ENCODE results near the gene TM4SF18.

TM4SF18 gene

GRCh38 chr3:149305376-149305775, 28.1 kb downstream of the TM4SF18 start:
- Mint-ChIP-seq H3K9me3 (no peaks in the 10 kb centered on the region), H3K4me3 (no peak overlapping the region), H3K27me3 (peaks cover 1% of the 10 kb centered on the region), H3K36me3 (ENCODE audit: low read depth) (no peaks in the 10 kb centered on the region), H3K27ac (no peak overlapping the region), H3K4me1 (ENCODE audit: low read depth) (peaks cover 3% of the 10 kb centered on the region)
- intact Hi-C loops (cut with micrococcal nuclease): no loop called here

- intact Hi-C loops (cut with micrococcal nuclease): no loop called here
- H3K4me1 Mint-ChIP-seq (ENCODE audit: low read depth): peaks cover 25% of the 10 kb centered on the region
Observed at GRCh38 chr3:149299938-149300801, 33.3 kb downstream of the TM4SF18 start.

GRCh38 chr3:149296972-149297371, 36.5 kb downstream of the TM4SF18 start:
- Mint-ChIP-seq H3K27me3 (no peaks in the 10 kb centered on the region), H3K36me3 (ENCODE audit: low read depth) (no peaks in the 10 kb centered on the region), H3K27ac (no peak overlapping the region), H3K9me3 (peaks cover 6% of the 10 kb centered on the region), H3K4me3 (no peak overlapping the region), H3K4me1 (ENCODE audit: low read depth) (peaks cover 30% of the 10 kb centered on the region)
- intact Hi-C loops (cut with micrococcal nuclease): no loop called here

More at GRCh38 chr3:149299938-149300801, 33.3 kb downstream of the TM4SF18 start:
- Mint-ChIP-seq H3K27me3 (peaks cover 1% of the 10 kb centered on the region), H3K4me3 (no peak overlapping the region), H3K27ac (no peak overlapping the region), H3K36me3 (ENCODE audit: low read depth) (no peaks in the 10 kb centered on the region), H3K9me3 (no peaks in the 10 kb centered on the region)

GRCh38 chr3:149292666-149293065, 40.8 kb downstream of the TM4SF18 start:
- Mint-ChIP-seq H3K27me3 (no peaks in the 10 kb centered on the region), H3K27ac (no peak overlapping the region), H3K4me3 (no peak overlapping the region), H3K9me3 (peaks cover 6% of the 10 kb centered on the region), H3K4me1 (ENCODE audit: low read depth) (peaks cover 17% of the 10 kb centered on the region), H3K36me3 (ENCODE audit: low read depth) (no peaks in the 10 kb centered on the region)
- intact Hi-C loops (cut with micrococcal nuclease): no loop called here

- H3K36me3 Mint-ChIP-seq (ENCODE audit: low read depth): no peaks in the 10 kb centered on the region
- peaks cover 6% of the 10 kb centered on the region for H3K9me3 Mint-ChIP-seq
- no peak overlapping the region for H3K4me3 Mint-ChIP-seq
- no peak overlapping the region for H3K27ac Mint-ChIP-seq
- no peaks in the 10 kb centered on the region for H3K27me3 Mint-ChIP-seq
- H3K4me1 Mint-ChIP-seq (ENCODE audit: low read depth): peaks cover 12% of the 10 kb centered on the region
- intact Hi-C loops (cut with micrococcal nuclease): no loop called here
Observed at GRCh38 chr3:149291178-149291577, 42.3 kb downstream of the TM4SF18 start.

- H3K9me3 Mint-ChIP-seq: no peaks in the 10 kb centered on the region
- no peaks in the 10 kb centered on the region for H3K4me1 Mint-ChIP-seq (ENCODE audit: low read depth)
- H3K27me3 Mint-ChIP-seq: no peaks in the 10 kb centered on the region
- H3K36me3 Mint-ChIP-seq (ENCODE audit: low read depth): no peaks in the 10 kb centered on the region
- intact Hi-C loops (cut with micrococcal nuclease): no loop called here
- H3K4me3 Mint-ChIP-seq: no peak overlapping the region
- no peak overlapping the region for H3K27ac Mint-ChIP-seq
Observed at GRCh38 chr3:149288655-149289054, 44.8 kb downstream of the TM4SF18 start.

- Mint-ChIP-seq H3K36me3 (ENCODE audit: low read depth) (no peaks in the 10 kb centered on the region), H3K27ac (no peak overlapping the region), H3K9me3 (no peaks in the 10 kb centered on the region), H3K4me1 (ENCODE audit: low read depth) (no peaks in the 10 kb centered on the region), H3K4me3 (no peak overlapping the region), H3K27me3 (no peaks in the 10 kb centered on the region)
- intact Hi-C loops (cut with micrococcal nuclease): no loop called here
Observed at GRCh38 chr3:149284034-149284433, 49.4 kb downstream of the TM4SF18 start.

- no peaks in the 10 kb centered on the region for H3K36me3 Mint-ChIP-seq (ENCODE audit: low read depth)
- H3K4me3 Mint-ChIP-seq: no peak overlapping the region
Observed at GRCh38 chr3:149283401-149283800, 50.0 kb downstream of the TM4SF18 start.

GRCh38 chr3:149282836-149283235, 50.6 kb downstream of the TM4SF18 start:
- H3K4me3 Mint-ChIP-seq: no peak overlapping the region
- H3K4me1 Mint-ChIP-seq (ENCODE audit: low read depth): no peaks in the 10 kb centered on the region
- no peaks in the 10 kb centered on the region for H3K9me3 Mint-ChIP-seq
- no peaks in the 10 kb centered on the region for H3K27me3 Mint-ChIP-seq
- no peaks in the 10 kb centered on the region for H3K36me3 Mint-ChIP-seq (ENCODE audit: low read depth)
- intact Hi-C loops (cut with micrococcal nuclease): no loop called here
- no peak overlapping the region for H3K27ac Mint-ChIP-seq

More at GRCh38 chr3:149283401-149283800, 50.0 kb downstream of the TM4SF18 start:
- intact Hi-C loops (cut with micrococcal nuclease): no loop called here
- Mint-ChIP-seq H3K9me3 (no peaks in the 10 kb centered on the region), H3K27ac (no peak overlapping the region), H3K4me1 (ENCODE audit: low read depth) (no peaks in the 10 kb centered on the region), H3K27me3 (no peaks in the 10 kb centered on the region)

- Mint-ChIP-seq H3K27ac (no peak overlapping the region), H3K36me3 (ENCODE audit: low read depth) (no peaks in the 10 kb centered on the region), H3K27me3 (no peaks in the 10 kb centered on the region), H3K9me3 (no peaks in the 10 kb centered on the region), H3K4me3 (no peak overlapping the region), H3K4me1 (ENCODE audit: low read depth) (peaks cover 5% of the 10 kb centered on the region)
- intact Hi-C loops (cut with micrococcal nuclease): no loop called here
Observed at GRCh38 chr3:149282322-149282721, 51.1 kb downstream of the TM4SF18 start.

GRCh38 chr3:149280671-149281349, 52.6 kb downstream of the TM4SF18 start:
- H3K9me3 Mint-ChIP-seq: no peaks in the 10 kb centered on the region
- H3K4me3 Mint-ChIP-seq: no peak overlapping the region
- H3K27ac Mint-ChIP-seq: no peak overlapping the region
- intact Hi-C loops (cut with micrococcal nuclease): no loop called here
- no peaks in the 10 kb centered on the region for H3K27me3 Mint-ChIP-seq
- no peaks in the 10 kb centered on the region for H3K36me3 Mint-ChIP-seq (ENCODE audit: low read depth)
- peaks cover 7% of the 10 kb centered on the region for H3K4me1 Mint-ChIP-seq (ENCODE audit: low read depth)

GRCh38 chr3:149278911-149279310, 54.5 kb downstream of the TM4SF18 start:
- Mint-ChIP-seq H3K4me3 (no peak overlapping the region), H3K27ac (no peak overlapping the region), H3K4me1 (ENCODE audit: low read depth) (peaks cover 7% of the 10 kb centered on the region), H3K9me3 (no peaks in the 10 kb centered on the region), H3K27me3 (no peaks in the 10 kb centered on the region), H3K36me3 (ENCODE audit: low read depth) (no peaks in the 10 kb centered on the region)
- intact Hi-C loops (cut with micrococcal nuclease): loop anchor here (10.0 kb wide), 1 partner anchor 206 kb away; no protein-coding TSS in a partner anchor

GRCh38 chr3:149277331-149277813, 56.1 kb downstream of the TM4SF18 start:
- no peaks in the 10 kb centered on the region for H3K36me3 Mint-ChIP-seq (ENCODE audit: low read depth)
- peaks cover 7% of the 10 kb centered on the region for H3K4me1 Mint-ChIP-seq (ENCODE audit: low read depth)
- H3K9me3 Mint-ChIP-seq: no peaks in the 10 kb centered on the region
- H3K4me3 Mint-ChIP-seq: peak overlapping the region; percentile 63
- peak overlapping the region; percentile 80 for H3K27ac Mint-ChIP-seq
- H3K27me3 Mint-ChIP-seq: no peaks in the 10 kb centered on the region
- intact Hi-C loops (cut with micrococcal nuclease): loop anchor here (10.0 kb wide), 1 partner anchor 207 kb away; no protein-coding TSS in a partner anchor

- Mint-ChIP-seq H3K4me3 (no peak overlapping the region), H3K27ac (no peak overlapping the region), H3K4me1 (ENCODE audit: low read depth) (peaks cover 7% of the 10 kb centered on the region), H3K9me3 (no peaks in the 10 kb centered on the region), H3K27me3 (no peaks in the 10 kb centered on the region), H3K36me3 (ENCODE audit: low read depth) (no peaks in the 10 kb centered on the region)
- intact Hi-C loops (cut with micrococcal nuclease): loop anchor here (10.0 kb wide), 1 partner anchor 208 kb away; no protein-coding TSS in a partner anchor
Observed at GRCh38 chr3:149276619-149277018, 56.8 kb downstream of the TM4SF18 start.

Data from dendritic cell treated with granulocyte-macrophage colony-stimulating factor and Interleukin-4, amounts not matched to agents 40 ng/mL and 50 ng/mL, for 4 days (primary cell).